ENCODE measurements around the gene MOB3A.

MOB3A gene

GRCh38 chr19:2070986-2071673, 25.0 kb downstream of the MOB3A start:
- Mint-ChIP-seq H3K4me1 (peaks cover 27 to 76% of the 10 kb centered on the region in 2 donors), H3K9me3 (no peaks in the 10 kb centered on the region), H3K36me3 (peaks cover 34 to 53% of the 10 kb centered on the region in 2 donors), H3K4me3 (peak overlapping the region in 1 of 2 donors; percentile 50), H3K27me3 (no peaks in the 10 kb centered on the region), H3K27ac (peak overlapping the region; percentile 94)
- DNase-seq (no peak), ATAC-seq (replicated peaks) (no peak)

- H3K36me3 Mint-ChIP-seq = peaks cover 30 to 49% of the 10 kb centered on the region in 2 donors
- H3K4me1 Mint-ChIP-seq = peaks cover 25 to 72% of the 10 kb centered on the region in 2 donors
- no peaks in the 10 kb centered on the region for H3K27me3 Mint-ChIP-seq
These were observed 25.7 kb downstream of the MOB3A start for GRCh38 chr19:2070436-2070827.

GRCh38 chr19:2064788-2065524, 31.2 kb downstream of the MOB3A start:
- peaks cover 24 to 55% of the 10 kb centered on the region in 2 donors for H3K4me1 Mint-ChIP-seq
- H3K36me3 Mint-ChIP-seq = peaks cover 0 to 11% of the 10 kb centered on the region in 2 donors
- ATAC-seq (replicated peaks) (no peak), DNase-seq (no peak)
- peak overlapping the region; percentile 54 for H3K27ac Mint-ChIP-seq
- no peaks in the 10 kb centered on the region for H3K27me3 Mint-ChIP-seq
- H3K4me3 Mint-ChIP-seq = no peak overlapping the region
- H3K9me3 Mint-ChIP-seq = no peaks in the 10 kb centered on the region

More at GRCh38 chr19:2070436-2070827, 25.7 kb downstream of the MOB3A start:
- H3K27ac Mint-ChIP-seq = peak overlapping the region; percentile 20
- no peak for DNase-seq
- H3K4me3 Mint-ChIP-seq = no peak overlapping the region
- H3K9me3 Mint-ChIP-seq = no peaks in the 10 kb centered on the region
- ATAC-seq (replicated peaks) = no peak

- H3K27me3 Mint-ChIP-seq = no peaks in the 10 kb centered on the region
- peaks cover 0 to 6% of the 10 kb centered on the region in 2 donors for H3K36me3 Mint-ChIP-seq
- DNase-seq (no peak), ATAC-seq (replicated peaks) (no peak)
- peaks cover 20 to 52% of the 10 kb centered on the region in 2 donors for H3K4me1 Mint-ChIP-seq
- H3K27ac Mint-ChIP-seq = peak overlapping the region; percentile 37
- no peak overlapping the region for H3K4me3 Mint-ChIP-seq
- no peaks in the 10 kb centered on the region for H3K9me3 Mint-ChIP-seq
These were observed 31.7 kb downstream of the MOB3A start for GRCh38 chr19:2064395-2064787.

- H3K27me3 Mint-ChIP-seq = no peaks in the 10 kb centered on the region
- peaks cover 20 to 47% of the 10 kb centered on the region in 2 donors for H3K4me1 Mint-ChIP-seq
- no peaks in the 10 kb centered on the region for H3K9me3 Mint-ChIP-seq
- H3K36me3 Mint-ChIP-seq = peaks cover 0 to 6% of the 10 kb centered on the region in 2 donors
- H3K27ac Mint-ChIP-seq = no peak overlapping the region
- no peak for DNase-seq
- no peak overlapping the region for H3K4me3 Mint-ChIP-seq
- no peak for ATAC-seq (replicated peaks)
These were observed 32.3 kb downstream of the MOB3A start for GRCh38 chr19:2063824-2064223.

GRCh38 chr19:2062770-2063169, 33.4 kb downstream of the MOB3A start:
- Mint-ChIP-seq H3K36me3 (no peaks in the 10 kb centered on the region), H3K9me3 (no peaks in the 10 kb centered on the region), H3K4me1 (peaks cover 17 to 44% of the 10 kb centered on the region in 2 donors), H3K27me3 (no peaks in the 10 kb centered on the region), H3K4me3 (peak overlapping the region; percentile 84 to 89), H3K27ac (peak overlapping the region; percentile 96)
- DNase-seq (no peak), ATAC-seq (replicated peaks) (no peak)

GRCh38 chr19:2062389-2062729, 33.8 kb downstream of the MOB3A start:
- Mint-ChIP-seq H3K9me3 (no peaks in the 10 kb centered on the region), H3K4me1 (peaks cover 17 to 44% of the 10 kb centered on the region in 2 donors), H3K36me3 (no peaks in the 10 kb centered on the region), H3K4me3 (peak overlapping the region; percentile 84 to 89), H3K27me3 (no peaks in the 10 kb centered on the region), H3K27ac (peak overlapping the region; percentile 96)
- DNase-seq (no peak), ATAC-seq (replicated peaks) (no peak)

GRCh38 chr19:2061495-2062388, 34.4 kb downstream of the MOB3A start:
- Mint-ChIP-seq H3K27me3 (no peaks in the 10 kb centered on the region), H3K4me3 (peak overlapping the region; percentile 84 to 89), H3K36me3 (no peaks in the 10 kb centered on the region), H3K9me3 (no peaks in the 10 kb centered on the region), H3K27ac (peak overlapping the region; percentile 96), H3K4me1 (peaks cover 19 to 51% of the 10 kb centered on the region in 2 donors)
- ATAC-seq (replicated peaks) (peak; percentile 85 to 89), DNase-seq (peak; percentile 99)

- ATAC-seq (replicated peaks) (peak; percentile 62 to 64), DNase-seq (no peak)
- H3K27ac Mint-ChIP-seq = peak overlapping the region; percentile 96
- no peaks in the 10 kb centered on the region for H3K36me3 Mint-ChIP-seq
- H3K27me3 Mint-ChIP-seq = no peaks in the 10 kb centered on the region
- peak overlapping the region; percentile 84 to 89 for H3K4me3 Mint-ChIP-seq
- H3K9me3 Mint-ChIP-seq = no peaks in the 10 kb centered on the region
- H3K4me1 Mint-ChIP-seq = peaks cover 21 to 58% of the 10 kb centered on the region in 2 donors
These were observed 35.1 kb downstream of the MOB3A start for GRCh38 chr19:2060884-2061494.

GRCh38 chr19:2059422-2060201, 36.5 kb downstream of the MOB3A start:
- Mint-ChIP-seq H3K27ac (peak overlapping the region; percentile 96), H3K9me3 (no peaks in the 10 kb centered on the region), H3K36me3 (no peaks in the 10 kb centered on the region), H3K4me3 (peak overlapping the region; percentile 84 to 89), H3K4me1 (peaks cover 32 to 66% of the 10 kb centered on the region in 2 donors), H3K27me3 (no peaks in the 10 kb centered on the region)
- ATAC-seq (replicated peaks) (no peak), DNase-seq (no peak)

- H3K9me3 Mint-ChIP-seq = no peaks in the 10 kb centered on the region
- no peak for ATAC-seq (replicated peaks)
- DNase-seq = no peak
- H3K4me3 Mint-ChIP-seq = peak overlapping the region in 1 of 2 donors; percentile 8
- no peaks in the 10 kb centered on the region for H3K36me3 Mint-ChIP-seq
- H3K27ac Mint-ChIP-seq = peak overlapping the region; percentile 51
- no peaks in the 10 kb centered on the region for H3K27me3 Mint-ChIP-seq
- peaks cover 33 to 71% of the 10 kb centered on the region in 2 donors for H3K4me1 Mint-ChIP-seq
These were observed 37.3 kb downstream of the MOB3A start for GRCh38 chr19:2058570-2059421.

- DNase-seq = no peak
- H3K9me3 Mint-ChIP-seq = no peaks in the 10 kb centered on the region
- no peak for ATAC-seq (replicated peaks)
- H3K36me3 Mint-ChIP-seq = no peaks in the 10 kb centered on the region
- peaks cover 30 to 72% of the 10 kb centered on the region in 2 donors for H3K4me1 Mint-ChIP-seq
- H3K4me3 Mint-ChIP-seq = no peak overlapping the region
- H3K27ac Mint-ChIP-seq = peak overlapping the region; percentile 1
- no peaks in the 10 kb centered on the region for H3K27me3 Mint-ChIP-seq
These were observed 38.3 kb downstream of the MOB3A start for GRCh38 chr19:2057484-2058469.

Measured in stimulated activated naive B cell treated with anti-CD40 and anti-IgM and Interleukin-4, amounts not matched to agents 10 μg/mL and 1 μg/mL and 100 μg/mL, for 72 hours (primary cell).